Measurements from ENCODE around the gene CCDC192. TPM values are rescaled to one million over a fixed set of nuclear protein-coding genes. Genes with fewer than 3 reads are reported as not detected.

CCDC192 gene
- total RNA-seq, 3 donors from 2014 or later (not counting 1 experiment from before 2014, with no cell fraction given), result not detected

DNA sequence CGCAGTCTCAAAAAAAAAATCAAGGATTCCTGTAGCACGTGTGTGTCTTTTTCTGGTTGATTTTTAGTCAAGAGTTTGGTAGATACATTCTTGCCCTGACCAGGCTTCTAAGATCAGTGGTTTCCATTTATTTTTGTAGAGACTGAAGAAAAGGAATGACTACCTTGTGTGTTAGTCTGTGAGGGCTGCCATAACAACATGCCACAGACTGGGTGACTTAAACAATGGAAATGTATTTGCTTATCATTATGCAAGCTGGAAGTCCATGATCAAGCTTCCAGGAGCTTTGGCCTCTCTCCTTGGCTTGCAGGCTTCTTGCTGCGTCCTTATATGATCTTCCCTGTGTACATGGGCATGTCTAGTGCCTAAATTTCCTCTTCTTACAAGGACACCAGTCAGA is 127.0 kb downstream of the CCDC192 start:
- Histone ChIP-seq H3K4me3 (ENCODE audit: low read length) (no peak overlapping the region), H3K27me3 (ENCODE audit: control insufficient read depth, insufficient read depth, low read length) (no peaks in the 10 kb centered on the region), H3K4me1 (ENCODE audit: control insufficient read depth, insufficient read depth, low read length) (no peaks in the 10 kb centered on the region), H3K27ac (ENCODE audit: low read length) (no peak overlapping the region), H3K9me3 (ENCODE audit: control insufficient read depth, insufficient read depth, low read length) (no peaks in the 10 kb centered on the region), H3K36me3 (ENCODE audit: control insufficient read depth, insufficient read depth, low read length) (no peaks in the 10 kb centered on the region)
- no peak overlapping the region for H3K27ac Mint-ChIP-seq
- peaks cover 8 to 16% of the 10 kb centered on the region in 2 donors for H3K27me3 Mint-ChIP-seq (ENCODE audit: low read depth in 2 of 2)
- no peaks in the 10 kb centered on the region for H3K4me1 Mint-ChIP-seq
- 78% methylated on average over 3 of the region's 3 CpGs for WGBS (ENCODE audit: insufficient coverage)
- no peaks in the 10 kb centered on the region for H3K36me3 Mint-ChIP-seq
- TF ChIP-seq, protein P1, sequence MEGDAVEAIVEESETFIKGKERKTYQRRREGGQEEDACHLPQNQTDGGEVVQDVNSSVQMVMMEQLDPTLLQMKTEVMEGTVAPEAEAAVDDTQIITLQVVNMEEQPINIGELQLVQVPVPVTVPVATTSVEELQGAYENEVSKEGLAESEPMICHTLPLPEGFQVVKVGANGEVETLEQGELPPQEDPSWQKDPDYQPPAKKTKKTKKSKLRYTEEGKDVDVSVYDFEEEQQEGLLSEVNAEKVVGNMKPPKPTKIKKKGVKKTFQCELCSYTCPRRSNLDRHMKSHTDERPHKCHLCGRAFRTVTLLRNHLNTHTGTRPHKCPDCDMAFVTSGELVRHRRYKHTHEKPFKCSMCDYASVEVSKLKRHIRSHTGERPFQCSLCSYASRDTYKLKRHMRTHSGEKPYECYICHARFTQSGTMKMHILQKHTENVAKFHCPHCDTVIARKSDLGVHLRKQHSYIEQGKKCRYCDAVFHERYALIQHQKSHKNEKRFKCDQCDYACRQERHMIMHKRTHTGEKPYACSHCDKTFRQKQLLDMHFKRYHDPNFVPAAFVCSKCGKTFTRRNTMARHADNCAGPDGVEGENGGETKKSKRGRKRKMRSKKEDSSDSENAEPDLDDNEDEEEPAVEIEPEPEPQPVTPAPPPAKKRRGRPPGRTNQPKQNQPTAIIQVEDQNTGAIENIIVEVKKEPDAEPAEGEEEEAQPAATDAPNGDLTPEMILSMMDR (IDR thresholded peaks at IDR 0.05), result no peak
- intact Hi-C loops (cut with micrococcal nuclease), result no loop called here
- no peak overlapping the region for H3K4me3 Mint-ChIP-seq
- no peaks in the 10 kb centered on the region for H3K9me3 Mint-ChIP-seq
- ATAC-seq (no peak), DNase-seq (no peak)

DNA sequence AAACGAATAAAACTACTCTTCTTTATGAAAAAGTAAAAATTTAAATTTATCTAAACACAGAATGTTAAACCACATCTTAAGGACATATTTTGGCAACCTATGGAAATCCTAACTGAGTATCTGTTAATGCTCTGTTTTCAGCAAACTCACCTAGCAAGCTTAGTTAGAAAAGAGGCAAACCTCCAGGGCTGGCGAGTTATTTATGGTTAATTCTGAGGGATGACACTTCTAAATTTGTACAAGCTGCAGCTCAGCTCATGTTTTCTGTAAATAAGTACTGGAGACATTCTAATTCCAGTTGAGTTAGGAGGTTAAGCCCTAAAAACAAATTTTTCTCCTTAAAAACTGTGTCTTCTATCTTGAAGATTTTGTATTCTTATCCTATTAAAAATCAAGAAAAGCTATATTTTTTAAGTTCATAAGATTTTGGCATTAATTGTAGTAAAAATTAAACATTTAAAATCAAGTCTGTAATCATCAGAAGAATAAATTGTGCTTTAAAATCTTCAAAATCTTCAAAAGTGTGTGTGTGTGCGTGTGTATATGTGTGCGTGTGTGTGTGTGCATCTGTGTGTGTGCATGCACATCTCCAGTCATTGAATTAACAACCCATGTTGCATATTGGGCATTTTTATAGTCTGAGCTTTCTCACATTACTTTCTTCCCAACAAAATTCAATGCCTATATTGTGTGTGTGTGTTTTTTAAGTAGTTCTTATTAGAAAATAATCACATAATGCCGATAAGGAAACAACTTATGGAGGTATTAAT is 127.8 kb downstream of the CCDC192 start:
- Mint-ChIP-seq H3K4me1 (no peaks in the 10 kb centered on the region), H3K27me3 (ENCODE audit: low read depth in 2 of 2) (peaks cover 8 to 16% of the 10 kb centered on the region in 2 donors), H3K36me3 (no peaks in the 10 kb centered on the region), H3K27ac (no peak overlapping the region), H3K4me3 (no peak overlapping the region), H3K9me3 (no peaks in the 10 kb centered on the region)
- WGBS (ENCODE audit: insufficient coverage), result 88% methylated on average over 1 of the region's 5 CpGs
- H3K27me3 ChIP-seq (ENCODE audit: control insufficient read depth, insufficient read depth, low read length), result no peaks in the 10 kb centered on the region
- H3K4me3 ChIP-seq (ENCODE audit: low read length), result no peak overlapping the region
- intact Hi-C loops (cut with micrococcal nuclease), result no loop called here
- H3K36me3 ChIP-seq (ENCODE audit: control insufficient read depth, insufficient read depth, low read length), result no peaks in the 10 kb centered on the region
- no peaks in the 10 kb centered on the region for H3K9me3 ChIP-seq (ENCODE audit: control insufficient read depth, insufficient read depth, low read length)
- TF ChIP-seq, protein P1 (IDR thresholded peaks at IDR 0.05), result no peak
- H3K4me1 ChIP-seq (ENCODE audit: control insufficient read depth, insufficient read depth, low read length), result no peaks in the 10 kb centered on the region
- ATAC-seq (no peak), DNase-seq (no peak)
- H3K27ac ChIP-seq (ENCODE audit: low read length), result no peak overlapping the region

DNA sequence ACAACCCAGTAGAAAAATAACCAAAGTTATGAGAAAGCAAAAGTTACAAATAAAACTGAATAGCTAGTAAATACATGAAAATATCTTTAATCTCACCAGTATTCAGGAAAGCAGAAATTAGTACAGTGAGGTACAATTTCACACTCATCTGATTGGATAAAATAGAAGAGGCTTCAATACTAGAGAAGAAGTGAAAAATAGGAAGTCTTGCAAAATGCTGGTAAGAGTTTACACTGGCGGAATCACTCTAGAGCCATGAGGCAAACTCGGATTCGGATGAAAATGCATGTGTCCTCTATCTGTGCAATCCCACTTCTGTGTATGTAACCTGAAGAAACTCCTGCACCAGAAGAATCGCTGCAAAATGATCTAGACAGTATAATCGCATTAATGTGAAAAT is 128.9 kb downstream of the CCDC192 start:
- intact Hi-C loops (cut with micrococcal nuclease), result no loop called here
- Mint-ChIP-seq H3K36me3 (no peaks in the 10 kb centered on the region), H3K4me3 (no peak overlapping the region), H3K27me3 (ENCODE audit: low read depth in 2 of 2) (peaks cover 8 to 16% of the 10 kb centered on the region in 2 donors), H3K4me1 (no peaks in the 10 kb centered on the region), H3K9me3 (no peaks in the 10 kb centered on the region), H3K27ac (no peak overlapping the region)
- TF ChIP-seq, protein P1 (IDR thresholded peaks at IDR 0.05), result no peak
- H3K4me1 ChIP-seq (ENCODE audit: control insufficient read depth, insufficient read depth, low read length), result no peaks in the 10 kb centered on the region
- ATAC-seq (no peak), DNase-seq (no peak)
- 97% methylated on average over 5 of the region's 5 CpGs for WGBS (ENCODE audit: insufficient coverage)
- no peak overlapping the region for H3K27ac ChIP-seq (ENCODE audit: low read length)
- H3K36me3 ChIP-seq (ENCODE audit: control insufficient read depth, insufficient read depth, low read length), result no peaks in the 10 kb centered on the region
- no peaks in the 10 kb centered on the region for H3K9me3 ChIP-seq (ENCODE audit: control insufficient read depth, insufficient read depth, low read length)
- H3K27me3 ChIP-seq (ENCODE audit: control insufficient read depth, insufficient read depth, low read length), result no peaks in the 10 kb centered on the region
- no peak overlapping the region for H3K4me3 ChIP-seq (ENCODE audit: low read length)

DNA sequence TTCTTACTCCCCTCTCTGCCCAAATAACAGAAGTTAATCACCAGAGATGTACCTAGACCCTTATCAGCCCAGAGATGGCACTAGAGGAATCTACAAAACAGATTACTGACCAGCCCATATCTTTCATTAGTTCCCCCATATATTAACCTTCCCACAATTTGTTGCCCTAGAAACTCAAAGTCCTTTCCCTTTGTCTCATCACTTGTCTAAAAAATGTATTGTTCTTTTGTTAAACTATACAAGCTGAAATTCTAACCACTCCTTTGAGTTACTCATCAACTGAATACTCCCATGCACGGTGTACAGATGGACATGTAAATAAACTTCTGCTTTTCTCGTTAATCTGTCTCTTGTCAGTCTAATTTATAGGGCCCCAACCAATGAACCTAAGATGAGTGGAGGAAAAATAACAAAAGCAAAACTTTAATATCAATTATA is 130.9 kb downstream of the CCDC192 start:
- Histone ChIP-seq H3K4me1 (ENCODE audit: control insufficient read depth, insufficient read depth, low read length) (no peaks in the 10 kb centered on the region), H3K27me3 (ENCODE audit: control insufficient read depth, insufficient read depth, low read length) (no peaks in the 10 kb centered on the region), H3K27ac (ENCODE audit: low read length) (no peak overlapping the region), H3K36me3 (ENCODE audit: control insufficient read depth, insufficient read depth, low read length) (no peaks in the 10 kb centered on the region), H3K4me3 (ENCODE audit: low read length) (no peak overlapping the region), H3K9me3 (ENCODE audit: control insufficient read depth, insufficient read depth, low read length) (no peaks in the 10 kb centered on the region)
- H3K27ac Mint-ChIP-seq, result no peak overlapping the region
- TF ChIP-seq, protein P1 (IDR thresholded peaks at IDR 0.05), result no peak
- H3K27me3 Mint-ChIP-seq (ENCODE audit: low read depth in 2 of 2), result peaks cover 5 to 6% of the 10 kb centered on the region in 2 donors
- H3K36me3 Mint-ChIP-seq, result no peaks in the 10 kb centered on the region
- ATAC-seq (no peak), DNase-seq (no peak)
- intact Hi-C loops (cut with micrococcal nuclease), result no loop called here
- H3K9me3 Mint-ChIP-seq, result no peaks in the 10 kb centered on the region
- H3K4me3 Mint-ChIP-seq, result no peak overlapping the region
- whole genome bisulfite sequencing (ENCODE audit: insufficient coverage), result 15% methylated on average over 2 of the region's 2 CpGs
- H3K4me1 Mint-ChIP-seq, result peaks cover 0 to 6% of the 10 kb centered on the region in 2 donors

Data from natural killer cell (primary cell).